Hematopoietic multipotent progenitor cell treated with erythropoietin and hydrocortisone succinate and interleukin-3 and kit ligand, for 17 days (in vitro differentiated cells): ENCODE results near the gene KCNK3.
"Not testable (repeated sequence)": the region's sequence is repeated elsewhere in the genome, so short reads cannot be mapped to it uniquely, and the experiment has no call there.

Experiments used
- DNase-seq: peaks from one replicate; pipeline ENCODE4 v3.0.0-alpha.2; 2015; ENCODE audit warnings: low spot score

The KCNK3 gene

DNA sequence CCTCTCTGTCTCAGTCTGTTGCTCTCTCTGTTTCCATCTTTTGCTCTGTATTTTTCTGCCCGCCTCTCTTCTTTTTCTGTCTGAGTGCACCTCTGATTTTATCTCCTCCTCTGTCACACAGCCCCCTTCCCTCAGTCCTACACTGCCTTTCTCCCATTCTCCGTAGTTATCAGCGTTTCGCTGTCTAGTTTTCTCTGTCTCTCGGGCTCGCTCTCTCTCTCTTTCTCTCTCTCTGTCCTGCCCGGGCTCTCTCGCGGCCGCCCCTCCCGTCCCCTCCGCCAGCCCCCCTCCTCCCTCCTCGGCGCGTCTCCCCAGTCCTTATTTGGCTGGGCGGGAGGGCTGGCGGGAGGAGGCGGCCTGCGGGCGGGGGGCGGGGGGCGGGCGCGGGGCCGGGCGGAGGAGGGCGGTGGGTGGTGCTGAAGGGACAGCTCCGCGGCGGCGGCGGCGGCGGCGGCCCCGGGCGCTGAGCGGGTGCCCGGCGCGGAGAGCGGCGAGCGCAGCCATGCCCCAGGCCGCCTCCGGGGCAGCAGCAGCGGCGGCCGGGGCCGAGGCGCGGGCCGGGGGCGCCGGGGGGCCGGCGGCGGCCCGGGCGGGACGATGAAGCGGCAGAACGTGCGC, at the start of gene KCNK3:
KCNK3 (plus strand) TSS at position 444 of the 618 bp plus-strand sequence; CDS start at position 598, 154 bp downstream.
- no peak for DNase-seq

DNA sequence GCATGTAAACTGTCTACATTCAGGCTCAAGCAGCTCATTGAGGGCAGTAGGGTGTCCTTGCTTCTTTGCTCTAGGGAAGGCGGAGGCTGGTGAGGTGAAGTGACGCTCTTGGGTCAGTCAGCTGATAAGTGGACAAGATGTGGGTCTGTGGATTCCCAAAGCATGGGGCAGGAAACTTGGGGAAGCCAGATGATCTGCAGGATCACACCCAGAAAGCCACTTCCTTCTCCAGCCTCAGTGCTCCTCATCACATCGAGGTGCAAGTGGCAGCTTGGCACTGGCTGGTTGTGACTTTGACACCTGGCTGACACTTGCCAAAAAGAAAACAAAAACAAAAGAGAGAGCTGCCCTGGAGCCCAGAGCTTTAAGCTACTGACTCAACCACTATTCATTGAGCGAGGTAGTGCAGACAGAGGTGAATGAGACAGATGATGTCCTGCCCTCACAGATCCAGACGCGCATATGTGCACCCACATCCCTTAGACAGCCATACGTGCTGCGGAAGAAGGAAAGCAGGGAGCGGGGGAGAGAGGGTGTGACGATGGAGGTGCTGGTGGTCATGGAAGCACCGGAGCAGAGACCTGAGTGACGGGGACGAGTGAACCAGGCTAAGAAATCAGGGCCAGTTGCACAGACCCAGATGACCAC, 48.2 kb upstream of the KCNK3 start:
- DNase-seq = no peak

DNA sequence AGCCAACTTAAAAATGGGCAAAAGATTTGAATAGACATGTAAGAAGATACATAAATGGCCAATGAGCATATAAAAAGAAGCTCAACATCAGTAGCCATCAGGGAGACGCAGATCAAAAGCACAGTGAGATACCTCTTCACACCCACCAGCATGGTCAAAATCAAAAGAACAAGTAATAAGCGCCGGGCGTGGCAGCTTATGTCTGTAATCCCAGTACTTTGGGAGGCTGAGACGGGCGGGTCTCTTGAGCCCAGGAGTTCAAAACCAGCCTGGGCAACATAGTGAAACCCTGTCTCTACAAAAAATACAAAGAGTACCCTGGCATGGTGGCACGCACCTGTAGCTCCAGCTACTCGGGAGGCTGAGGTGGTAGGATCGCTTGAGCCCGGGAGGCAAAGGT, 46.8 kb upstream of the KCNK3 start:
- no peak for DNase-seq

DNA sequence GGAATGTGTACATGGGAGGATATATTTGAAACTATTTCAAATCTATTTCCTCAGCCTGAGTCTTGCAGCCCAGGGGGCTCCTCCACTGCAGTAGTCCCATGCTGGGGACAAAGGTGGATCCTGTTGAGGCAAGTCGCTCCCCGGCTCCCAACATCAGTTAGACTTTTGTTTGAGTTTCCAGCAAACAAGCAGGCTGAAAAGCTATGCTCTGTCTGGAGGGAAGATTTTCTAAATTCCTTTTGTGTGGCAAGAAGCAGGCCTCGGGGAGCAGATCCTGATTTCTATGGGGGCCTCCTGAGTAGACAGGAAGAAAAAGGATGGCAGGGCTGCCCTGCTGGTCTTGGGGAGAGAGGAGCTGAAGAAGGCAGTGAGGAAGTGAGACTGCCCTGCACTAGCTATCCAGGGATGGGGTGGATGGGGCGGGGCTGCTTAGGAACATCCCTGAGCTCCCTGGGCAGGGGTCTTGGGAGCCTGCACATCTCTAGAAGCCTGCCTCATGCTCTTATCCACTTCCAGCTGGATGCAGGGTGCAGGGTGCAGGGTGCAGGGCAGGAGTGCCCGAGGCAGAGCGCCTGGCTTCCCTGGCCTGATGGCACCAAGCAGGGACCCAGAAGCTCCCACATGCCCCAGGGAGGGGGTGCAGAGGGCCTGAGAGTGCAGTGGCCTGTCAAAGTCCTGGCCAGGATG, 45.4 kb upstream of the KCNK3 start:
- no peak for DNase-seq

DNA sequence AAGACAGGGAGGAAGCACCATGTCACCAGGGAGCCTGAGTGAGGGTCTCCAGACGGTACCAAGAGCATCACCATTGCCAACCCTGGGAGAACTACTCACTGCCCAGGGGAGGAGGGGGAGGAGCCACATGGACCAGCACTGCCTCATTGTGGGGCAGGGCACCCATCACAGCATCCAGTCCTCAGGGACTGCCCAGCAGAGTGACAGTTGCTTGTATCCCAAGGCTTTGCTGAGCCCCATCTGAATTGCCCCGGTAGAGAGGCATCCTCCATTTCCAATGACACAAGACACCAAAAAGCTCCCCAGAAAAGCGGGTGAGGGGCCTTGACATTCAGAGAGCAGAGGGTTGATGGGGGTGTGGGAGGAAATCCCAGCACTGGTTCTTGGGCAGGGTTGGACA, 44.5 kb upstream of the KCNK3 start:
- DNase-seq = no peak

DNA sequence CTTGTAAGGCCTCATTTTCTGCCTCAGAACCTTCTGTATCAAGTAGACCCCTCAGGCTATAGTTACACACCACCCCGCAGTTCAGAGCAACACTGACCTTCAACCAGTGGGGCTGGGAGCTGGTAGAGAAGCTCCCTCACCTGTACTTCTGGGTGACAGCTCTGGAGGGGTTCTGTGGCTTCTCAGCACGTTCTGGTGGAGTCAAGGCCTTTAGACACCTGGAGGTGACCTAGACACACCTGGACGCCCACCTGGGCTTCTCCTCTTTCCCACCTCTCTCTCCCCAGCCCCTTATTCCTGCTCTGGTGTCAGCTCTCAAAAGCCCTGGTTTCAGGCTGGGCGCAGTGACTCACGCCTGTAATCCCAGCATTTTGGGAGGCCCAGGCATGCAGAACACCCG, 44.0 kb upstream of the KCNK3 start:
- no peak for DNase-seq

- DNase-seq = no peak
Observed at GRCh38 chr2:26649322-26649721, 43.2 kb upstream of the KCNK3 start.

DNA sequence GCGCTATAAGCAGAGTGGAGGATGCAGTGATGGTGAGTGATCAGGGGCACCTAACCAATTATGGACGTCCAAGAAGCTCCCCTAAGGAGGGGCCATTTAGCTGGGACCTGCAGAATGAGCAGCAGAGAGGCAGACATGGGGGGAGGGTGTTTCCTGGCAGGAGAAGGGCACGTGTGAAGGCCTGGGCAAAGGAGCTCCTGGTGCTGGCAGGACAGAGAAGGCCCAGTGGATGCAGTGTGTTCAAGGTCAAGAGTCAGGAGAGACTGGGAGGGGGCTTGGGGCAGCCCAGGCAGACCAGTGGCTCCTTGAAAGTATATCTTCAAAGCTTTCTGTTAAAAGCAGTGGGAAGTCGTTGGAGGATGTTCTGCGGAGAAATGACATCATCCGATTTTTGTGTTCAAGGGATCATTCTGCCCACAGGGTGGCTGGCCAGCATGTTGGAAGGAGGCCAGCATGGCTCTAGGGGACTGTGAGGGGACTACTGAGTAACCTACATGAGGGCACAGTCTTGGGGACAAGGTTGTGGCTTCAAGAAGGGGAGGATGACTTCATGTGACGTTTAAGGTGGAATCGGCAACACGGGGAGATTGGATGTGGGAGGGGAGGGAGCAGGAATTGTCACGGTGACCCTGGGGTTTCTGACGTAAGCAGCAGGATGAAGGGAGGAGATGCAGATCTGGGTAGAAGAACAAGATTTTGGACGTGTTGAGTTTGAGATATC, 42.4 kb upstream of the KCNK3 start:
- no peak for DNase-seq

GRCh38 chr2:26650713-26651469, 41.6 kb upstream of the KCNK3 start:
- no peak for DNase-seq

GRCh38 chr2:26651470-26651771, 41.1 kb upstream of the KCNK3 start:
- DNase-seq = no peak

GRCh38 chr2:26651799-26652198, 40.7 kb upstream of the KCNK3 start:
- DNase-seq = no peak

GRCh38 chr2:26652361-26653041, 40.0 kb upstream of the KCNK3 start:
- no peak for DNase-seq

DNA sequence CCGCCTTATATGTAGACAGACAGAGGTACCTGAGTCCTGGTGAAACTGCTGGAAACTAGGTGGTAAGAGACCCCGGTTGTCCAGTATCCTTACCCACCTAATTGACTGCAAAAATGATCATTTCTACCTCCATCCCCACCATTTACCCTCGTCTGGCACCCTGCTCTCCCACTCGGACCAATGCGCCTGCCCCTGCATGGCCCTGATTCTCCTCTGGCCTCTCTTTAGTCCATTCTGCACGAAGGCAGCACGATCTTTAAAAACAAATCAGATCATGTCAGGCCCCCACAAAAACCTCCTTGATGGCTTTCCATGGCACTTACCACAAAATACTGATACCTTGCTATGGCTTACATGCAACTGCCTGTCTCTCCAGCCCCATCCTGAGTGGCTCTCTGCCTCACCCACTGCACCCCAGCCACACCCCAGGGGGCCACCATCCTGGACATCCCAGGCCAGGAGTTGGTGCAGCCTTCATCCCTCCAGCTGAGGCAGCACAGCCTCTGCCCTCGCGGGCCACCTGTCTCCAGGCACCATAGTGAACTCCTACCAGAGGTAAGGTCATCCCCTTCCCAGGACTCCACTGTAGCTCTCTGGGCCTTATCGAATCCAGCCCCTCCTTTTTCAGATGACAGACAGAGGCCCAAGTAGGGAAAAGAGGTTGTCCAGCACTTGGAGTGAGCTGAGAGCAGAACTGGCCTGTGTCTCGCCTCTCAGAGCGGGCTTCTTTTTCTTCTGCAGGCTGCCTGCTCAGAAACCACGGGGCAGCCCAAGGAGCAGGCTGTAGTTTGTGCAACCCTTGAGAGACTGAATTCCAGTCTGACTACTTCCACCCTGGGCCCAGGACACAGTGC, 39.1 kb upstream of the KCNK3 start:
- no peak for DNase-seq

GRCh38 chr2:26654061-26654340, 38.5 kb upstream of the KCNK3 start:
- no peak for DNase-seq

GRCh38 chr2:26655120-26655519, 37.4 kb upstream of the KCNK3 start:
- not testable (repeated sequence) for DNase-seq

DNA sequence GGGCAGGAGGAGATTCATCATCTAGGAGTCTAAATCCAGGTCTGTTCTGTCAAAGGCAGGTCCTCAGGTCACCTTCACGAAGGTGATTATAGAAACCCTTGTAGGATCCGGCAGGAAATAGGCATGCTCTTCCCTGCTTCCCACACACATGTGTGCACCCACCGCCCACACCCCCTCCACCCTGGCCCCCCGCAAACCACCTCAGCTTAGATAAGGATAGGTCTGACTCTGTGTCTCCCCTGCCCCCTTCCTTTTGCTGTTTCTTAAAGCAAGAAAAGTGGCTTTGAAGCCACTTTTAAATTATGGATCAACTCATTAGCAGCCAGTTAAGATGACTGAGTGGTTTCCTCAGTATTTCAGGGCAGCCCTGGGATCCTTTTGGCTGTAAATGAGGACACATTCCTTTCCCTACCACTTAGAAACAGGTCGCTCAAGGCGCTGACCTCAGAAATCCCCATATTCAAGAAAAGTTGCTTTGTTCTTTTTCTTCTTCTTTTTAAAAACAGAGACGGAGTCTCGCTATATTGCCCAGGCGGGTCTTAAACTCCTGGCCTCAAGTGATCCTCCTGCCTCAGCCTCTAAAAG, 36.8 kb upstream of the KCNK3 start:
- no peak for DNase-seq

GRCh38 chr2:26657265-26657664, 35.3 kb upstream of the KCNK3 start:
- DNase-seq = no peak

- DNase-seq = no peak
Observed at GRCh38 chr2:26658691-26659346, 33.7 kb upstream of the KCNK3 start.

DNA sequence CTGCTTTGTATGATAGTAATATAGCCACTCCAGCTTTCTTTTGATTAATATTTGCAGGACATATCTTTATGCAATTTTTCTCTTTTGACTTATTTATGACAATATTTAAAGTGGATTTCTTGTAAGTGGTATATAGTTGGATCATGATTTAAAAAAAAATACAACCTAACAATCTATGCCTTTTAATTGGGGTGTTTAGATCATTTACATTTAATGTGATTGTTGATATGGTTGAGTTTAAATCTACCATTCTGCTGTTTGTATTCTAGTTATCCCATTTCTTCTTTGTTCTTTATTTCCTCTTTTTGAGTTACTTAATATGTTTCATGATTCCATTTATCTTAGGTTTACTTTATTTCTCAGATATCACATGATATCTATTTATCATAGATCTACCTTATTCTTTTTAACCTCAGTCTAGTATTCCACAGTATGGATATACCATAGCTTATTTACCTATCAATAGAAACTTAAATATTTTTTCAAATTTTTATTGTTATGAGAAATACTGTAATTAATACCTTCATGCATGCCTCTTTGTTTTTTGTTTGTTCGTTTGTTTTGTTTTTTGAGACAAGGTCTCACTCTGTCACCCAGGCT, 32.1 kb upstream of the KCNK3 start:
- no peak for DNase-seq

DNA sequence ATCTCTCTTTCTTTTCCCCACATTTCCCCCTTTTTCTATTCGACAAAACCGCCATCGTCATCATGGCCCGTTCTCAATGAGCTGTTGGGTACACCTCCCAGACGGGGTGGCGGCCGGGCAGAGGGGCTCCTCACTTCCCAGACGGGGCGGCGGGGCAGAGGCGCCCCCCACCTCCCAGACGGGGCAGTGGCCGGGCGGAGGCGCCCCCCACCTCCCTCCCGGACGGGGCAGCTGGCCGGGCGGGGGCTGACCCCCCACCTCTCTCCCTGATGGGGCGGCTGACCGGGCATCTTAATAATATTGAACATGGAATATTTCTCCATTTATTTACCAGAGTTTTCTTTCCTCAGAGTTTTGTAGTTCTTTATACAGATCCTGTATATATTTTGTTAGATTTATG, 27.2 kb upstream of the KCNK3 start:
- DNase-seq = not testable (repeated sequence)
